HG03457 (cell line): ENCODE results near the gene ARHGEF1.
"Not testable (repeated sequence)": the region's sequence is repeated elsewhere in the genome, so short reads cannot be mapped to it uniquely, and the experiment has no call there.

Experiments used
- ATAC-seq: cut with Tn5 transposase; IDR thresholded peaks from one replicate; pipeline ENCODE4 v1.9.1; 2021; ENCODE audit warnings: moderate number of reproducible peaks; ENCODE audit not compliant: unreplicated experiment

The ARHGEF1 gene

GRCh38 chr19:41903193-41903953 lies 20.4 kb downstream of the ARHGEF1 start:
- ATAC-seq: no peak

GRCh38 chr19:41904118-41904870 lies 21.3 kb downstream of the ARHGEF1 start:
- ATAC-seq: no peak

DNA sequence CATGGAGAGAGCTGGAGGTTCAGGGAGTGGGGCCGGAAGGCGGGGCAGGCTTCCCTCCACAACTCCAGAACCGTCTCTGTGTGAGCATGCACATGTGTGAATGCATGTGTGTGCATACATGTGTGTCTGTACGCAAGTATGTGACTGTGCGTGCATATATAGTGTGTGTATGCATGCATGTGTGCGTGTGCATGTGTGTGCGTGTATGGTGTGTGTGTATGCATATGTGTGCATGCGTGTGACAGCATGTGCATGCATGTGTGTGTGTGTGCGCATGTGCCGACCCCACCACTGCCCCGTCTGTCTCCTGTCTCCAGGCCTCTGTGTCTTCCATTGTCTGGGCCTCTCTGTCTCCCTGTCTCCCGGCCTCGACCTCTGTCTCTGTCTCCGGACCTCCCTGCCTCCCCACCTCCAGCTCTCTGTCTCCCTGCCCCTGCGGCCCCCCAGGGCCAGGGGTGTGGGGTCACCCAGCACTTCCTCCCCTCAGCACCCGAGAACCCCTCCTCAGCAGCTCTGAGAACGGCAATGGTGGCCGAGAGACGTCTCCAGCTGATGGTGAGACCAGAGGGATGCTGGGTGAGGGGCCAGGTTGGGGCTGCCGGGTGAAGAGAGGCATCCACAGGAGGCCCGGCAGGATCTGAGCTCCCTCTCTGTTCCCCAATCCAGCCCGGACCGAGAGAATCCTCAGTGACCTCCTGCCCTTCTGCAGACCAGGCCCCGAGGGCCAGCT lies 22.5 kb downstream of the ARHGEF1 start:
- ATAC-seq: no peak

GRCh38 chr19:41906271-41906670 lies 23.3 kb downstream of the ARHGEF1 start:
- ATAC-seq: no peak

GRCh38 chr19:41906916-41907680 lies 24.1 kb downstream of the ARHGEF1 start:
- no peak for ATAC-seq

- ATAC-seq: no peak
These were observed 25.1 kb downstream of the ARHGEF1 start for GRCh38 chr19:41907994-41908615.

GRCh38 chr19:41908724-41909464 lies 25.9 kb downstream of the ARHGEF1 start:
- ATAC-seq: no peak

GRCh38 chr19:41909706-41910105 lies 26.7 kb downstream of the ARHGEF1 start:
- no peak for ATAC-seq

GRCh38 chr19:41910240-41910991 lies 27.4 kb downstream of the ARHGEF1 start:
- ATAC-seq: no peak

GRCh38 chr19:41910992-41911888 lies 28.3 kb downstream of the ARHGEF1 start:
- ATAC-seq: no peak

- no peak for ATAC-seq
These were observed 29.1 kb downstream of the ARHGEF1 start for GRCh38 chr19:41911889-41912731.

DNA sequence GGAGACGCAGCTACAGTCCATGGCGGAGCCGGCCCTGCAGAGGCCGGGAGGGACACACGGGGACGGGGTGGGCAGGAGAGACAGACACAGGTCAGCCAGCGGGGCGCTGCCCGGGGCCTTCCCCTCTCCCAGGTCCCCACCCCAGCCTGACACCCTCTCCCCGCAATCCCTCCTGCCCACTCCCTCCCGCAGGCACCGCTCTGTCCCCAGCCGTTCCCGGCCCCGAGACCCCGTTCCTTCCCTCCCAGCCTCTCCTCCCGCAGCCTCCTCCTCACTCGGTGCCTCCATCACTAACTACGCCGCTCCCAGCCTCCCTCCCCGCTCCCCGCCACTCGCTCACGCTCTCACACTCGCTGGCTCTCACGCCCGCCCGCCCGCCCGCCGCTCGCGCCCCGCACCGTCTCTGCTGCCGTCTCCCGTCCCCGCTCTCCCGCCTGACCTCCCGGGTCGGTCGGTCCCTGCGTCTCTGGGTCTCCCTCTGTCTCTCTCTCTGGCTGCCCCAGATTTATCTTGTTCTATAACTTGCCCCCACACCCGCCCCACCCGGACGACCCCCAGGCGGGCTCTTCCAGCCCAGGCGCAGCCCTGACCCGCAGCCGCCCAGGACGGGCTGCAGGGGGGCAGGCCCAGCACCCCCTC lies 30.0 kb downstream of the ARHGEF1 start:
- no peak for ATAC-seq

GRCh38 chr19:41913538-41914423 lies 30.8 kb downstream of the ARHGEF1 start:
- no peak for ATAC-seq

DNA sequence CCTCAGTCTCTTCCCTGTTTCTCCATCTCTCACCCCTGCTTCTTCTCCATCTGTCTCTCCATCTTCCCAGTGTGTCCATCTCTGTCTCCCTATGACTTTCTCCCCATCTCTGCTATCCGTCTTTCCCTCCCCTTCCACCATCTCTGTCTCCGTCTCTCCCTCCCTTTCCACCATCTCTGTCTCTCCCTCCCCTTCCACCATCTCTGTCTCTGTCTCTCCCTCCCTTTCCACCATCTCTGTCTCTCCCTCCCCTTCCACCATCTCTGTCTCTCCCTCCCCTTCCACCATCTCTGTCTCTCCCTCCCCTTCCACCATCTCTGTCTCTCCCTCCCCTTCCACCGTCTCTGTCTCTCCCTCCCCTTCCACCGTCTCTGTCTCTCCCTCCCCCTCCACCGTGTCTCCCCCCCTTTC lies 31.4 kb downstream of the ARHGEF1 start:
- not testable (repeated sequence) for ATAC-seq

GRCh38 chr19:41915021-41915775 lies 32.2 kb downstream of the ARHGEF1 start:
- ATAC-seq: no peak
